Measurements from ENCODE around the gene CTTNBP2NL. TPM values are rescaled to one million over a fixed set of nuclear protein-coding genes. Genes with fewer than 3 reads are reported as not detected.

The CTTNBP2NL gene
- total RNA-seq, 4 donors from 2014 or later, result 25.9 to 59.4 (median 49.3) TPM

GRCh38 chr1:112507336-112507735 is 111.3 kb downstream of the CTTNBP2NL start:
- Histone ChIP-seq H3K27ac (no peak overlapping the region), H3K4me1 (peaks cover 32% of the 10 kb centered on the region), H3K4me3 (no peak overlapping the region), H3K36me3 (no peaks in the 10 kb centered on the region), H3K27me3 (peaks cover 11% of the 10 kb centered on the region), H3K9me3 (no peaks in the 10 kb centered on the region)
- 79% methylated on average over 9 of the region's 9 CpGs for WGBS
- DNase-seq (ENCODE audit: low spot score in 2 of 2), result no peak
- TF ChIP-seq POLR2AphosphoS5 (IDR thresholded peaks at IDR 0.05) (no peak), EP300 (IDR thresholded peaks at IDR 0.05) (no peak), POLR2A (IDR thresholded peaks at IDR 0.05) (no peak)

DNA sequence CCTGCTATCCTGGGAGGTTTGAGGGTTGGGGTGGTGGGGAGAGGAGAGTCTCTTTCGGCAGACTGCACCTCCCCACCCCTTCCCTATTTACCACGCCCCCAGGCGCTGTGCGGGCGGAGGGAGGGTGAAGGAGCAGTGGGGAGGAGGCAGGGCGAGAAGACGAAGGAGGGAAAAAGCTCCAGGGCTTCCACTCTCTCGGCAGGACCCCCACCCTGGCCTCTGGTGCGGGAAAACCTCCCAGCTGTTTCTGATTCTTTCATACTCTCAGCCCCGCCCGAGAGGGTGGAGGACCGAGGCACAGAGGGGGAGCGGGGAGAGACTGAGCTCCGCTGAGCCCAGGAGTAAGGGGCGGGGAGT is 111.9 kb downstream of the CTTNBP2NL start:
- TF ChIP-seq, protein P1, sequence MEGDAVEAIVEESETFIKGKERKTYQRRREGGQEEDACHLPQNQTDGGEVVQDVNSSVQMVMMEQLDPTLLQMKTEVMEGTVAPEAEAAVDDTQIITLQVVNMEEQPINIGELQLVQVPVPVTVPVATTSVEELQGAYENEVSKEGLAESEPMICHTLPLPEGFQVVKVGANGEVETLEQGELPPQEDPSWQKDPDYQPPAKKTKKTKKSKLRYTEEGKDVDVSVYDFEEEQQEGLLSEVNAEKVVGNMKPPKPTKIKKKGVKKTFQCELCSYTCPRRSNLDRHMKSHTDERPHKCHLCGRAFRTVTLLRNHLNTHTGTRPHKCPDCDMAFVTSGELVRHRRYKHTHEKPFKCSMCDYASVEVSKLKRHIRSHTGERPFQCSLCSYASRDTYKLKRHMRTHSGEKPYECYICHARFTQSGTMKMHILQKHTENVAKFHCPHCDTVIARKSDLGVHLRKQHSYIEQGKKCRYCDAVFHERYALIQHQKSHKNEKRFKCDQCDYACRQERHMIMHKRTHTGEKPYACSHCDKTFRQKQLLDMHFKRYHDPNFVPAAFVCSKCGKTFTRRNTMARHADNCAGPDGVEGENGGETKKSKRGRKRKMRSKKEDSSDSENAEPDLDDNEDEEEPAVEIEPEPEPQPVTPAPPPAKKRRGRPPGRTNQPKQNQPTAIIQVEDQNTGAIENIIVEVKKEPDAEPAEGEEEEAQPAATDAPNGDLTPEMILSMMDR (IDR thresholded peaks at IDR 0.05), result no peak
- TF ChIP-seq EP300 (IDR thresholded peaks at IDR 0.05), result no peak
- Histone ChIP-seq H3K27me3 (peaks cover 11% of the 10 kb centered on the region), H3K4me1 (peaks cover 30% of the 10 kb centered on the region), H3K4me3 (peak overlapping the region; percentile 62), H3K27ac (no peak overlapping the region), H3K9me3 (no peaks in the 10 kb centered on the region), H3K36me3 (no peaks in the 10 kb centered on the region)
- DNase-seq (ENCODE audit: low spot score in 2 of 2), result peak in 1 of 2 donors; percentile 65
- 0% methylated on average over 10 of the region's 15 CpGs for WGBS

- peak within 1 kb of the TSS; percentile 39 for H3K27ac ChIP-seq
- 0% methylated on average over 1 of the region's 69 CpGs for WGBS
- no peak for TF ChIP-seq POLR2AphosphoS5 (IDR thresholded peaks at IDR 0.05)
- TF ChIP-seq, protein P1 (IDR thresholded peaks at IDR 0.05), result no peak
- peaks cover 11% of the 10 kb centered on the region for H3K27me3 ChIP-seq
- peaks cover 34% of the 10 kb centered on the region for H3K4me1 ChIP-seq
- DNase-seq (ENCODE audit: low spot score in 2 of 2), result peak in 1 of 2 donors; percentile 68
- H3K36me3 ChIP-seq, result no peaks in the 10 kb centered on the region
- peak within 1 kb of the TSS; percentile 62 for H3K4me3 ChIP-seq
- H3K9me3 ChIP-seq, result no peaks in the 10 kb centered on the region
Observed at GRCh38 chr1:112508278-112509004, 112.4 kb downstream of the CTTNBP2NL start, which contains the start of gene WNT2B. TSS of gene WNT2B (plus strand) at chr1:112508965. CDS start at chr1:112509263, 298 bp downstream.

GRCh38 chr1:112509005-112509659 is 113.1 kb downstream of the CTTNBP2NL start:
- H3K27ac ChIP-seq, result peak overlapping the region; percentile 39
- WGBS, result 15% methylated on average over 32 of the region's 66 CpGs

DNA sequence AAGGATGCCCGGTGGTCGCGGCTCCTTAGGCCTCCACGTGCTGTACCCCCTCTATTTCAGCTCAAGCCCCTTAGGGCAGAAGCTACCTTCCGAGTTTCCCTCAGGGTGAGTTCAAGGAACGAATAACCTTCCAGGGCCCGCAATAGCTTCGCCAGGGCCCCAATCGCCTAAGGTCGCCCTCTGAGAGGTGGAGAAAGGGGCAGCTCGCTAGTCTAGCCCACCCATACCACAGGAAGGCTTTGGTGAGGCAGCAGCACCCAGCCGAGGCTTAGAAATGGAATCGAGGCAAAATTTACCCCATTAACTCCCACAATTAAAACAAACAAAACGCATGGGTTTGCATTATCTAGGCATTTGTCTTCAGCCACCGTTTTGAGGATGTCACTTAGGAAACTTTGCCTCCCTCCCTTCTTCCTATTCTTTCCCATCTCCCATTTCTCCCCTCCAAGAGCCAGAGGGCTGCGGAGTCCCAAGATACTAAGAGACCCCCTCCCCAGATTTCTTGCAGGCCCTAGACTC is 113.7 kb downstream of the CTTNBP2NL start:
- H3K9me3 ChIP-seq, result no peaks in the 10 kb centered on the region
- DNase-seq (ENCODE audit: low spot score in 2 of 2), result no peak
- no peaks in the 10 kb centered on the region for H3K36me3 ChIP-seq
- TF ChIP-seq EP300 (IDR thresholded peaks at IDR 0.05) (no peak), POLR2AphosphoS5 (IDR thresholded peaks at IDR 0.05) (no peak), POLR2A (IDR thresholded peaks at IDR 0.05) (no peak)
- TF ChIP-seq, protein P1 (IDR thresholded peaks at IDR 0.05), result no peak
- H3K27ac ChIP-seq, result no peak overlapping the region
- H3K4me1 ChIP-seq, result peaks cover 34% of the 10 kb centered on the region
- H3K4me3 ChIP-seq, result peak overlapping the region; percentile 62
- 63% methylated on average over 13 of the region's 16 CpGs for WGBS
- H3K27me3 ChIP-seq, result peaks cover 11% of the 10 kb centered on the region

More at GRCh38 chr1:112509005-112509659, 113.1 kb downstream of the CTTNBP2NL start:
- peaks cover 34% of the 10 kb centered on the region for H3K4me1 ChIP-seq
- H3K9me3 ChIP-seq, result no peaks in the 10 kb centered on the region
- peak overlapping the region; percentile 62 for H3K4me3 ChIP-seq
- H3K36me3 ChIP-seq, result no peaks in the 10 kb centered on the region
- DNase-seq (ENCODE audit: low spot score in 2 of 2), result peak in 1 of 2 donors; percentile 66
- TF ChIP-seq POLR2A (IDR thresholded peaks at IDR 0.05) (no peak), EP300 (IDR thresholded peaks at IDR 0.05) (no peak), POLR2AphosphoS5 (IDR thresholded peaks at IDR 0.05) (no peak)
- TF ChIP-seq, protein P1 (IDR thresholded peaks at IDR 0.05), result no peak
- peaks cover 11% of the 10 kb centered on the region for H3K27me3 ChIP-seq

Measured in suprapubic skin (tissue), 4 donors.